HG02852 (cell line): ENCODE results near the gene MCC.
"Not testable (repeated sequence)": the region's sequence is repeated elsewhere in the genome, so short reads cannot be mapped to it uniquely, and the experiment has no call there.

Experiments used
- ATAC-seq: cut with Tn5 transposase; IDR thresholded peaks from one replicate; pipeline ENCODE4 v1.9.1; 2021; ENCODE audit warnings: mild to moderate bottlenecking, moderate library complexity; ENCODE audit not compliant: unreplicated experiment

Gene MCC

GRCh38 chr5:113091622-113092021 lies 396.6 kb downstream of the MCC start:
- no peak for ATAC-seq

- no peak for ATAC-seq
These were observed 397.7 kb downstream of the MCC start for GRCh38 chr5:113090336-113091106.

- no peak for ATAC-seq
These were observed 398.5 kb downstream of the MCC start for GRCh38 chr5:113089653-113090335.

- no peak for ATAC-seq
These were observed 400.2 kb downstream of the MCC start for GRCh38 chr5:113087976-113088514.

- ATAC-seq: no peak
These were observed 402.3 kb downstream of the MCC start for GRCh38 chr5:113085880-113086409.

GRCh38 chr5:113085084-113085414 lies 403.2 kb downstream of the MCC start:
- ATAC-seq: no peak

- ATAC-seq: no peak
These were observed 403.7 kb downstream of the MCC start for GRCh38 chr5:113084402-113085083.

- ATAC-seq: no peak
These were observed 404.8 kb downstream of the MCC start for GRCh38 chr5:113083481-113083880.

- ATAC-seq: no peak
These were observed 405.7 kb downstream of the MCC start for GRCh38 chr5:113082547-113082905.

GRCh38 chr5:113081881-113082546 lies 406.2 kb downstream of the MCC start:
- ATAC-seq: no peak

GRCh38 chr5:113081091-113081839 lies 407.0 kb downstream of the MCC start:
- ATAC-seq: no peak

GRCh38 chr5:113076649-113077048 lies 411.6 kb downstream of the MCC start:
- not testable (repeated sequence) for ATAC-seq

- ATAC-seq: no peak
These were observed 413.2 kb downstream of the MCC start for GRCh38 chr5:113075019-113075418.

GRCh38 chr5:113073629-113074034 lies 414.6 kb downstream of the MCC start:
- ATAC-seq: not testable (repeated sequence)

GRCh38 chr5:113071401-113071800 lies 416.9 kb downstream of the MCC start:
- no peak for ATAC-seq

- no peak for ATAC-seq
These were observed 417.4 kb downstream of the MCC start for GRCh38 chr5:113070901-113071300.

- peak; percentile 63 for ATAC-seq
These were observed 419.7 kb downstream of the MCC start for GRCh38 chr5:113068559-113068958.

- no peak for ATAC-seq
These were observed 420.5 kb downstream of the MCC start for GRCh38 chr5:113067635-113068344.

GRCh38 chr5:113065626-113066025 lies 422.6 kb downstream of the MCC start:
- ATAC-seq: no peak

- no peak for ATAC-seq
These were observed 423.4 kb downstream of the MCC start for GRCh38 chr5:113064806-113065205.
